Neural progenitor cell (in vitro differentiated cells): Measurements from ENCODE around the gene STAT3. TPM values are rescaled to one million over a fixed set of nuclear protein-coding genes. Genes with fewer than 3 reads are reported as not detected.

ENCODE experiments used
- DNase-seq: peaks from one replicate; pipeline ENCODE4 v3.0.0-alpha.2; 2016; ENCODE audit warnings: low spot score
- H2AFZ ChIP-seq: fragments of 200-600 bp; sonication (generic); replicated peaks from 2 replicates; pipeline ENCODE4 v1.6.1; 2016; ENCODE audit warnings: antibody characterized with exemption
- H3F3A ChIP-seq: fragments of 200-600 bp; sonication (generic); 2 replicates; pipeline ENCODE4 v1.6.1; 2016; ENCODE audit warnings: antibody characterized with exemption, low read depth
- H3K27ac ChIP-seq: fragments of 200-600 bp; sonication (generic); 2 replicates; pipeline ENCODE4 v1.5.1; 2016; ENCODE audit warnings: mild to moderate bottlenecking
- H3K27me3 ChIP-seq: fragments of 200-600 bp; sonication (generic); 2 replicates; pipeline ENCODE4 v1.6.1; 2016; ENCODE audit warnings: mild to moderate bottlenecking, moderate library complexity
- H3K36me3 ChIP-seq: fragments of 200-600 bp; sonication (generic); 2 replicates; pipeline ENCODE4 v1.5.1; 2016
- H3K4me1 ChIP-seq: fragments of 200-600 bp; sonication (generic); 2 replicates; pipeline ENCODE4 v1.6.1; 2016; ENCODE audit warnings: mixed run types
- H3K4me2 ChIP-seq: fragments of 200-600 bp; sonication (generic); 2 replicates; pipeline ENCODE4 v1.6.1; 2016
- H3K4me3 ChIP-seq: fragments of 200-600 bp; sonication (generic); 2 replicates; pipeline ENCODE4 v1.5.1; 2016
- H3K79me2 ChIP-seq: fragments of 200-600 bp; sonication (generic); 2 replicates; pipeline ENCODE4 v1.6.1; 2016; ENCODE audit warnings: low read depth
- H3K9ac ChIP-seq: fragments of 200-600 bp; sonication (generic); 2 replicates; pipeline ENCODE4 v1.6.1; 2016
- H3K9me3 ChIP-seq: fragments of 200-600 bp; sonication (generic); 2 replicates; pipeline ENCODE4 v1.5.1; 2016; ENCODE audit warnings: low read depth
- H4K20me1 ChIP-seq: fragments of 200-600 bp; sonication (generic); 2 replicates; pipeline ENCODE4 v1.6.1; 2016; ENCODE audit warnings: low read depth
- H3K27ac Mint-ChIP-seq: 3 replicates; pipeline ENCODE4 v1.8.0; 2021; ENCODE audit warnings: mixed read lengths
- H3K27me3 Mint-ChIP-seq: 2 replicates; pipeline ENCODE4 v1.8.0; 2022; ENCODE audit warnings: low read depth, mild to moderate bottlenecking, inconsistent platforms, moderate library complexity, mixed read lengths; ENCODE audit not compliant: insufficient read depth
- H3K36me3 Mint-ChIP-seq: 3 replicates; pipeline ENCODE4 v1.8.0; 2021; ENCODE audit warnings: mixed read lengths
- H3K4me1 Mint-ChIP-seq: 3 replicates; pipeline ENCODE4 v1.8.0; 2021; ENCODE audit warnings: mixed read lengths
- H3K4me3 Mint-ChIP-seq: 3 replicates; pipeline ENCODE4 v1.8.0; 2021; ENCODE audit warnings: mild to moderate bottlenecking, moderate library complexity, mixed read lengths
- H3K9me3 Mint-ChIP-seq: 3 replicates; pipeline ENCODE4 v1.8.0; 2020; ENCODE audit warnings: mixed read lengths
- EZH2 ChIP-seq: fragments of 200-600 bp; sonication (generic); IDR thresholded peaks from 2 replicates; pipeline ENCODE4 v1.6.1; 2017; ENCODE audit warnings: antibody characterized with exemption, mild to moderate bottlenecking, moderate library complexity
- EZH2phosphoT487 ChIP-seq: fragments of 200-600 bp; sonication (generic); IDR thresholded peaks from 2 replicates; pipeline ENCODE4 v1.6.1; 2017; ENCODE audit warnings: antibody characterized with exemption
- total RNA-seq: library from RNA; depleted of rRNA; stranded (reverse); fragments of >200 nt; gene quantifications from 2 replicates; pipeline ENCODE4 v1.2.3, GENCODE V29; 2015; ENCODE audit warnings: low replicate concordance
- TF ChIP-seq, protein P1 (sequence below): fragments of 200-600 bp; sonication (generic); IDR thresholded peaks from 2 replicates; pipeline ENCODE4 v1.5.1; 2017; ENCODE audit warnings: antibody characterized with exemption, mild to moderate bottlenecking

Gene STAT3
- total RNA-seq, 1 donor from 2014 or later = 54.9 TPM

DNA sequence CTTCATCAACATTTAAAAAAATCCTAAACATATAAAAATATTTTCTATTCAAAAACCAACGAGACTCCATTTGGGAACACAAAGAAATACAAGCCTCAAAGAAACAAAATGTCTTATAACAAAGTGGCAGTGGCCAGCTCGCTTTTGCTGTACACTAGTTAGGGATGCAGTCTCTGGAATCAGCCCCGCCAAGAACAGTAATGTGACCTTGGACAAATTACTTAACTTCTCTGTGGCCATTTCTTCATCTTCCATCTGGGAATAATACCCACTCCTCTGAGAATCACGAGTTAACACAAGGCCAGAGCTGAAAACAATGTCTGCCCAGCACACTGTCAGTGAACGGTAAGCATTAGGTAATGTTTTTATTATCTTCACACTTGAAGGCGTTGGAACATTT, 117.6 kb downstream of the STAT3 start:
- Histone ChIP-seq H3K27ac (no peak overlapping the region), H3K9ac (no peak overlapping the region), H3K9me3 (no peaks in the 10 kb centered on the region), H3K27me3 (no peaks in the 10 kb centered on the region), H3F3A (peaks cover 12% of the 10 kb centered on the region), H2AFZ (no peak overlapping the region), H3K4me3 (no peak overlapping the region), H3K36me3 (no peaks in the 10 kb centered on the region), H3K4me2 (no peak overlapping the region), H3K79me2 (peaks cover 99% of the 10 kb centered on the region), H4K20me1 (peaks cover 63% of the 10 kb centered on the region), H3K4me1 (peaks cover 22% of the 10 kb centered on the region)
- no peak for TF ChIP-seq EZH2
- TF ChIP-seq, protein P1, sequence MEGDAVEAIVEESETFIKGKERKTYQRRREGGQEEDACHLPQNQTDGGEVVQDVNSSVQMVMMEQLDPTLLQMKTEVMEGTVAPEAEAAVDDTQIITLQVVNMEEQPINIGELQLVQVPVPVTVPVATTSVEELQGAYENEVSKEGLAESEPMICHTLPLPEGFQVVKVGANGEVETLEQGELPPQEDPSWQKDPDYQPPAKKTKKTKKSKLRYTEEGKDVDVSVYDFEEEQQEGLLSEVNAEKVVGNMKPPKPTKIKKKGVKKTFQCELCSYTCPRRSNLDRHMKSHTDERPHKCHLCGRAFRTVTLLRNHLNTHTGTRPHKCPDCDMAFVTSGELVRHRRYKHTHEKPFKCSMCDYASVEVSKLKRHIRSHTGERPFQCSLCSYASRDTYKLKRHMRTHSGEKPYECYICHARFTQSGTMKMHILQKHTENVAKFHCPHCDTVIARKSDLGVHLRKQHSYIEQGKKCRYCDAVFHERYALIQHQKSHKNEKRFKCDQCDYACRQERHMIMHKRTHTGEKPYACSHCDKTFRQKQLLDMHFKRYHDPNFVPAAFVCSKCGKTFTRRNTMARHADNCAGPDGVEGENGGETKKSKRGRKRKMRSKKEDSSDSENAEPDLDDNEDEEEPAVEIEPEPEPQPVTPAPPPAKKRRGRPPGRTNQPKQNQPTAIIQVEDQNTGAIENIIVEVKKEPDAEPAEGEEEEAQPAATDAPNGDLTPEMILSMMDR = no peak
- no peak for TF ChIP-seq EZH2phosphoT487
- DNase-seq = no peak
- H3K9me3 Mint-ChIP-seq = peaks cover 2% of the 10 kb centered on the region
- H3K36me3 Mint-ChIP-seq = peaks cover 3% of the 10 kb centered on the region
- no peak overlapping the region for H3K4me3 Mint-ChIP-seq
- H3K27me3 Mint-ChIP-seq = no peaks in the 10 kb centered on the region
- H3K27ac Mint-ChIP-seq = no peak overlapping the region
- peaks cover 24% of the 10 kb centered on the region for H3K4me1 Mint-ChIP-seq

DNA sequence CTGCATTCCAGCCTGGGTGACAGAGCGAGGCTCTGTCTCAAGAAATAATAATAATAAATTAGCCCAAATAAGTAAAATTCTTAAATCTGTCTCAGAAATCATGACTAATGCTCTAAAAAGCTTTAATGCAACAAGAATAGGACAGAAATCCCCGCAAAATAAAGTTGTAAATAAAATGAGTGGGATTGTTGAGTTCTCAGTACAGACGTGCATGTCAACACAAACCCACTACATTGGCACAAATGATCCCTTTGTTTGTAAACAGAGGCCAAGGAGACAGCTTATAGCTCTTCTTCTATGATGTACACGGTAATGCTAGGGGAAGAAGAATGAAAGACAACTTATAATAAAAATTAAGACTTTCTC, 118.1 kb downstream of the STAT3 start:
- Histone ChIP-seq H2AFZ (no peak overlapping the region), H3K4me1 (peaks cover 22% of the 10 kb centered on the region), H3K27ac (no peak overlapping the region), H3K27me3 (no peaks in the 10 kb centered on the region), H3K4me2 (no peak overlapping the region), H3K4me3 (no peak overlapping the region), H3F3A (peaks cover 8% of the 10 kb centered on the region), H3K79me2 (peaks cover 99% of the 10 kb centered on the region), H3K36me3 (no peaks in the 10 kb centered on the region), H4K20me1 (peaks cover 63% of the 10 kb centered on the region), H3K9me3 (no peaks in the 10 kb centered on the region), H3K9ac (no peak overlapping the region)
- Mint-ChIP-seq H3K4me3 (no peak overlapping the region), H3K36me3 (peaks cover 5% of the 10 kb centered on the region), H3K27ac (no peak overlapping the region), H3K4me1 (peaks cover 20% of the 10 kb centered on the region), H3K9me3 (peaks cover 5% of the 10 kb centered on the region), H3K27me3 (no peaks in the 10 kb centered on the region)
- DNase-seq = no peak
- TF ChIP-seq EZH2 = no peak
- TF ChIP-seq EZH2phosphoT487 = no peak
- TF ChIP-seq, protein P1 = no peak

DNA sequence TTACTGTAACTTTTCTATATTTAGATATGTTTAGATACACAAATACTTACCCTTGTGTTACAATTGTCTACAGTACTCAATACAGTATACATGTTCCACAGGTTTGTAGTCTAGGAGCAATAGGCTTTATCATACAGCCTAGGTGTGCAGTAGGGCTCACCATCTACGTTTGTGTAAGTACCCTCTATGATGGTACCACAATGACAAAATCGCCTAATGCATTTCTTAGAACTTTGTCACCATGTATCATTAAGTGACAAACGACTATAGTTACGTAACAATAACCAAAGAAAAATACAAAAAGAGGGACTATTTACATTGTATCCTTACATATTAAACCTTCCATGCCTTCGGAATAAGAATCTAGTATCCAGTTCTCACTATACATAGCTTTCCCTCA, 120.0 kb downstream of the STAT3 start:
- H3K27me3 Mint-ChIP-seq = no peaks in the 10 kb centered on the region
- H3K9me3 Mint-ChIP-seq = peaks cover 5% of the 10 kb centered on the region
- H4K20me1 ChIP-seq = peaks cover 48% of the 10 kb centered on the region
- H3F3A ChIP-seq = no peaks in the 10 kb centered on the region
- H3K4me3 Mint-ChIP-seq = no peak overlapping the region
- H2AFZ ChIP-seq = no peak overlapping the region
- H3K27me3 ChIP-seq = no peaks in the 10 kb centered on the region
- no peak overlapping the region for H3K4me2 ChIP-seq
- peaks cover 5% of the 10 kb centered on the region for H3K36me3 Mint-ChIP-seq
- H3K9me3 ChIP-seq = no peaks in the 10 kb centered on the region
- H3K4me1 Mint-ChIP-seq = peaks cover 5% of the 10 kb centered on the region
- no peaks in the 10 kb centered on the region for H3K36me3 ChIP-seq
- no peak overlapping the region for H3K27ac Mint-ChIP-seq
- no peak overlapping the region for H3K27ac ChIP-seq
- no peak for DNase-seq
- H3K4me3 ChIP-seq = no peak overlapping the region
- peaks cover 4% of the 10 kb centered on the region for H3K4me1 ChIP-seq
- H3K79me2 ChIP-seq = peaks cover 89% of the 10 kb centered on the region
- no peak overlapping the region for H3K9ac ChIP-seq
- TF ChIP-seq, protein P1 = no peak
- TF ChIP-seq EZH2 (no peak), EZH2phosphoT487 (no peak)
